CD14-positive monocyte (primary cell): Measurements from ENCODE around the gene EDDM13. TPM values are rescaled to one million over a fixed set of nuclear protein-coding genes. Genes with fewer than 3 reads are reported as not detected.

Source experiments
- DNase-seq, 3 donors: peaks; one replicate each; pipeline ENCODE4 v3.0.0-alpha.2; 2011 to 2022
- H2AFZ ChIP-seq: 2 replicates; pipeline ENCODE4 v1.6.0; 2012; ENCODE audit warnings: mild to moderate bottlenecking, low read depth, low read length, inconsistent platforms; ENCODE audit not compliant: insufficient read depth, poor library complexity, severe bottlenecking
- H3K27ac ChIP-seq, 2 donors: 1 replicate in 1 of 2; 2 replicates in 1 of 2; pipeline ENCODE4 v1.5.1; 2012 to 2013; ENCODE audit warnings: low read length in 2 of 2, control low read depth in 1 of 2, inconsistent platforms in 1 of 2, low read depth in 1 of 2, mild to moderate bottlenecking in 1 of 2
- H3K27me3 ChIP-seq, 2 donors: one replicate each; pipeline versions ENCODE4 v1.6.0 to v1.6.1; 2011 to 2013; ENCODE audit warnings: low read length in 2 of 2; ENCODE audit not compliant: control insufficient read depth in 2 of 2, insufficient read depth in 2 of 2
- H3K36me3 ChIP-seq, 2 donors: replicated peaks in 1 of 2; 1 replicate in 1 of 2; 2 replicates in 1 of 2; pipeline versions ENCODE4 v1.5.1 to v1.6.1; 2012 to 2013; ENCODE audit warnings: low read length in 2 of 2, control low read depth in 1 of 2, inconsistent platforms in 1 of 2, mild to moderate bottlenecking in 1 of 2; ENCODE audit not compliant: insufficient read depth in 2 of 2, control insufficient read depth in 1 of 2
- H3K4me1 ChIP-seq, 2 donors: 1 replicate in 1 of 2; 2 replicates in 1 of 2; pipeline versions ENCODE4 v1.5.1 to v1.6.1; 2012 to 2013; ENCODE audit warnings: low read length in 2 of 2, control low read depth in 1 of 2, inconsistent platforms in 1 of 2, mild to moderate bottlenecking in 1 of 2, moderate library complexity in 1 of 2; ENCODE audit not compliant: insufficient read depth in 2 of 2, control insufficient read depth in 1 of 2
- H3K4me2 ChIP-seq: replicated peaks from 2 replicates; pipeline ENCODE3; 2012; ENCODE audit warnings: low read length, moderate library complexity, mild to moderate bottlenecking; ENCODE audit not compliant: poor library complexity, severe bottlenecking; ENCODE audit errors: extremely low read depth
- H3K4me3 ChIP-seq, 3 experiments: fragments of 200-600 bp in 1 of 3; sonication (generic) in 1 of 3; replicated peaks in 1 of 3; 1 replicate in 2 of 3; 2 replicates in 1 of 3; pipeline ENCODE4 v1.5.1; 2011 to 2013; ENCODE audit warnings: low read length in 3 of 3, mild to moderate bottlenecking in 3 of 3, control low read depth in 2 of 3, low read depth in 2 of 3, inconsistent platforms in 1 of 3, moderate library complexity in 1 of 3
- H3K79me2 ChIP-seq: 2 replicates; pipeline ENCODE4 v1.6.0; 2012; ENCODE audit warnings: mild to moderate bottlenecking, control low read depth, inconsistent platforms, low read length, moderate library complexity; ENCODE audit not compliant: insufficient read depth
- H3K9ac ChIP-seq: 2 replicates; pipeline ENCODE4 v1.6.0; 2017; ENCODE audit warnings: low read length, mild to moderate bottlenecking; ENCODE audit not compliant: insufficient read depth, poor library complexity, severe bottlenecking
- H3K9me3 ChIP-seq, 2 donors: replicated peaks in 1 of 2; 1 replicate in 1 of 2; 2 replicates in 1 of 2; pipeline versions ENCODE4 v1.5.1 to v1.6.1; 2012 to 2013; ENCODE audit warnings: low read length in 2 of 2, control low read depth in 1 of 2; ENCODE audit not compliant: control insufficient read depth in 1 of 2, insufficient read depth in 1 of 2
- H4K20me1 ChIP-seq: 2 replicates; pipeline ENCODE4 v1.6.0; 2012; ENCODE audit warnings: mild to moderate bottlenecking, low read length, control low read depth, moderate library complexity; ENCODE audit not compliant: insufficient read depth
- H3K27ac Mint-ChIP-seq, 7 donors: one replicate each; pipeline ENCODE4 v1.8.0; 2020; ENCODE audit warnings: mild to moderate bottlenecking in 7 of 7, mixed read lengths in 7 of 7, moderate library complexity in 6 of 7, inconsistent platforms in 2 of 7
- H3K27me3 Mint-ChIP-seq, 3 donors: one replicate each; pipeline ENCODE4 v1.8.0; 2021 to 2022; ENCODE audit warnings: low read depth in 3 of 3, mild to moderate bottlenecking in 3 of 3, mixed read lengths in 3 of 3, moderate library complexity in 3 of 3, inconsistent platforms in 1 of 3
- H3K36me3 Mint-ChIP-seq, 2 donors: one replicate each; pipeline ENCODE4 v1.8.0; 2020; ENCODE audit warnings: mixed read lengths in 2 of 2, inconsistent platforms in 1 of 2, mild to moderate bottlenecking in 1 of 2
- H3K4me1 Mint-ChIP-seq: one replicate; pipeline ENCODE4 v1.8.0; 2020; ENCODE audit warnings: mild to moderate bottlenecking, mixed read lengths
- H3K4me3 Mint-ChIP-seq, 2 donors: one replicate each; pipeline ENCODE4 v1.8.0; 2020; ENCODE audit warnings: mild to moderate bottlenecking in 2 of 2, mixed read lengths in 2 of 2, moderate library complexity in 1 of 2
- H3K9me3 Mint-ChIP-seq, 7 donors: one replicate each; pipeline ENCODE4 v1.8.0; 2020 to 2022; ENCODE audit warnings: mixed read lengths in 7 of 7, mild to moderate bottlenecking in 6 of 7, moderate library complexity in 6 of 7, inconsistent platforms in 2 of 7
- WGBS: methylation state at CpG from one replicate; pipeline ENCODE4 v1.1.5; 2013; ENCODE audit warnings: missing lambda C conversion rate; ENCODE audit not compliant: insufficient coverage; 5-methylcytosine and 5-hydroxymethylcytosine counted together
- intact Hi-C, 2 donors: fragments of 100-400 bp; cut with micrococcal nuclease; formaldehyde crosslinking; loops; one replicate each; pipeline versions ENCODE4 v1.15.0 to v1.15.1; 2023
- polyA plus RNA-seq, 3 donors: library from polyadenylated mRNA; depleted of rRNA in 1 of 3; unstranded in 2 of 3; stranded (reverse) in 1 of 3; fragments of 300-500 nt in 2 of 3; fragments of >200 nt in 1 of 3; fragmentation: Illumina TruSeq in 2 of 3; gene quantifications; 1 replicate in 2 of 3; 2 replicates in 1 of 3; pipeline ENCODE4 v1.2.3, GENCODE V29; 2012 to 2021
- TF ChIP-seq, protein P1 (sequence below): fragments of 200-600 bp; IDR thresholded peaks from one replicate; pipeline ENCODE4 v1.8.0; 2022; ENCODE audit warnings: antibody characterized with exemption, mild to moderate bottlenecking

EDDM13 gene
- polyA plus RNA-seq, 3 donors: 0.25 to 0.70 (median 0.61) TPM

GRCh38 chr19:56282809-56283208, 10.3 kb downstream of the EDDM13 start:
- WGBS: 79% methylated on average over 4 of the region's 4 CpGs
- Histone ChIP-seq H3K4me1 (peaks cover 9 to 10% of the 10 kb centered on the region in 2 donors), H3K9ac (no peak overlapping the region), H4K20me1 (no peaks in the 10 kb centered on the region), H3K4me2 (no peak overlapping the region), H3K27me3 (no peaks in the 10 kb centered on the region), H3K36me3 (peaks cover 0 to 19% of the 10 kb centered on the region in 2 donors), H2AFZ (no peak overlapping the region), H3K27ac (no peak overlapping the region), H3K4me3 (no peak overlapping the region), H3K9me3 (no peaks in the 10 kb centered on the region), H3K79me2 (no peaks in the 10 kb centered on the region)
- Mint-ChIP-seq H3K4me1 (peaks cover 13% of the 10 kb centered on the region), H3K27ac (no peak overlapping the region), H3K9me3 (peaks cover 0 to 3% (median 0%) of the 10 kb centered on the region in 7 donors), H3K4me3 (no peak overlapping the region), H3K27me3 (peaks cover 0 to 1% (median 0%) of the 10 kb centered on the region in 3 donors), H3K36me3 (peaks cover 28 to 33% of the 10 kb centered on the region in 2 donors)
- TF ChIP-seq, protein P1, sequence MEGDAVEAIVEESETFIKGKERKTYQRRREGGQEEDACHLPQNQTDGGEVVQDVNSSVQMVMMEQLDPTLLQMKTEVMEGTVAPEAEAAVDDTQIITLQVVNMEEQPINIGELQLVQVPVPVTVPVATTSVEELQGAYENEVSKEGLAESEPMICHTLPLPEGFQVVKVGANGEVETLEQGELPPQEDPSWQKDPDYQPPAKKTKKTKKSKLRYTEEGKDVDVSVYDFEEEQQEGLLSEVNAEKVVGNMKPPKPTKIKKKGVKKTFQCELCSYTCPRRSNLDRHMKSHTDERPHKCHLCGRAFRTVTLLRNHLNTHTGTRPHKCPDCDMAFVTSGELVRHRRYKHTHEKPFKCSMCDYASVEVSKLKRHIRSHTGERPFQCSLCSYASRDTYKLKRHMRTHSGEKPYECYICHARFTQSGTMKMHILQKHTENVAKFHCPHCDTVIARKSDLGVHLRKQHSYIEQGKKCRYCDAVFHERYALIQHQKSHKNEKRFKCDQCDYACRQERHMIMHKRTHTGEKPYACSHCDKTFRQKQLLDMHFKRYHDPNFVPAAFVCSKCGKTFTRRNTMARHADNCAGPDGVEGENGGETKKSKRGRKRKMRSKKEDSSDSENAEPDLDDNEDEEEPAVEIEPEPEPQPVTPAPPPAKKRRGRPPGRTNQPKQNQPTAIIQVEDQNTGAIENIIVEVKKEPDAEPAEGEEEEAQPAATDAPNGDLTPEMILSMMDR: no peak
- intact Hi-C loops: no loop called here
- no peak for DNase-seq

DNA sequence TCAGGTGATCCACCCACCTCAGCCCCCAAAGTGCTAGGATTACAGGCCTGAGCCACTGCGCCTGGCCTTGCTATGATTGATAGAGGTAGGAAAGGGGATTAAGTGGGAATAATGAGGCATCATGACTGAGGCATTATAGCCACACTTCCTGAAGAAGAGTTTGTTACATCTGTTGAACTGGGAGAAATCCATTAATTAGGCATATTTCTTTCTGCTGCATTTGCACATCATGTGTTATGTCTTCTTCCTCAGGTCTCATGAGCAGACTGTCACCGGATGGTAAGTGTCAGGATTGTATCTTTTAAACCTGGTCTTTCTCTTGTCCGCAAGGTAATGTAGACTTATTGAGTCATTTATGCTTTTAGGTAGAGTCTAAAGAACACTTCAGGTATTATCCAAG, 12.2 kb downstream of the EDDM13 start:
- H3K4me1 Mint-ChIP-seq: peaks cover 13% of the 10 kb centered on the region
- Histone ChIP-seq H3K27ac (no peak overlapping the region), H2AFZ (no peak overlapping the region), H3K79me2 (no peaks in the 10 kb centered on the region), H3K27me3 (no peaks in the 10 kb centered on the region), H3K9ac (no peak overlapping the region), H3K4me3 (no peak overlapping the region), H3K36me3 (peaks cover 0 to 31% of the 10 kb centered on the region in 2 donors), H4K20me1 (no peaks in the 10 kb centered on the region), H3K4me1 (peaks cover 9 to 10% of the 10 kb centered on the region in 2 donors), H3K4me2 (no peak overlapping the region), H3K9me3 (no peaks in the 10 kb centered on the region)
- no peak for DNase-seq
- 100% methylated on average over 2 of the region's 3 CpGs for WGBS
- no peak overlapping the region for H3K27ac Mint-ChIP-seq
- peaks cover 35 to 36% of the 10 kb centered on the region in 2 donors for H3K36me3 Mint-ChIP-seq
- no peaks in the 10 kb centered on the region for H3K9me3 Mint-ChIP-seq
- H3K4me3 Mint-ChIP-seq: no peak overlapping the region
- intact Hi-C loops: no loop called here
- peaks cover 0 to 1% (median 0%) of the 10 kb centered on the region in 3 donors for H3K27me3 Mint-ChIP-seq
- TF ChIP-seq, protein P1: no peak
